Measurements from ENCODE around the gene ENO2. TPM values are rescaled to one million over a fixed set of nuclear protein-coding genes. Genes with fewer than 3 reads are reported as not detected.
"Not testable (repeated sequence)": the region's sequence is repeated elsewhere in the genome, so short reads cannot be mapped to it uniquely, and the experiment has no call there.

The ENO2 gene
- total and polyA plus RNA-seq, 11 donors: 4.6 to 30.9 (median 11.6) TPM

GRCh38 chr12:6871052-6871957, 43.1 kb upstream of the ENO2 start:
- DNase-seq (peak in 1 of 5 donors; percentile 35), ATAC-seq (no peak)
- H3K27me3 ChIP-seq: no peaks in the 10 kb centered on the region
- TF ChIP-seq CTCF (IDR thresholded peaks at IDR 0.05) (no peak), POLR2A (IDR thresholded peaks at IDR 0.05) (no peak)
- peak overlapping the region in 10 of 12 donors; percentile 49 to 93 (median 77) for H3K4me3 ChIP-seq
- H3K36me3 ChIP-seq: peaks cover 0 to 39% (median 26%) of the 10 kb centered on the region in 9 donors
- peaks cover 15 to 60% (median 47%) of the 10 kb centered on the region in 12 donors for H3K4me1 ChIP-seq
- peak overlapping the region in 8 of 12 donors; percentile 16 to 91 (median 84) for H3K27ac ChIP-seq
- intact Hi-C loops (cut with DNase I): loop anchor here in 3 of 10 donors (5.0 to 10.0 kb wide), 4 partner anchors 56 to 96 kb away; partner anchors contain the start of gene ATN1 (in 1 of the 3)
- 62 to 91% (median 77%) methylated on average over 11 to 12 of the region's 12 CpGs for WGBS, 4 donors
- H3K9me3 ChIP-seq: no peaks in the 10 kb centered on the region

GRCh38 chr12:6872073-6873048, 42.0 kb upstream of the ENO2 start:
- H3K27me3 ChIP-seq: no peaks in the 10 kb centered on the region
- ATAC-seq: peak; percentile 48 to 82 (median 67)
- H3K4me3 ChIP-seq: peak overlapping the region; percentile 49 to 93 (median 74)
- DNase-seq: peak; percentile 83 to 93 (median 88)
- intact Hi-C loops (cut with DNase I): loop anchor here in 5 of 10 donors (1.0 to 10.0 kb wide), 7 partner anchors 18 to 95 kb away; partner anchors contain the start of gene ATN1 (in 1 of the 5)
- WGBS, 4 donors: 0 to 2% (median 1%) methylated on average over 11 to 40 of the region's 40 CpGs
- H3K9me3 ChIP-seq: no peaks in the 10 kb centered on the region
- H3K27ac ChIP-seq: peak overlapping the region in 11 of 12 donors; percentile 78 to 91 (median 84)
- H3K4me1 ChIP-seq: peaks cover 15 to 53% (median 40%) of the 10 kb centered on the region in 12 donors
- TF ChIP-seq CTCF (IDR thresholded peaks at IDR 0.05) (peak; percentile 91 to 100 (median 97)), POLR2A (IDR thresholded peaks at IDR 0.05) (no peak)
- peaks cover 0 to 41% (median 26%) of the 10 kb centered on the region in 9 donors for H3K36me3 ChIP-seq

- intact Hi-C loops (cut with DNase I): loop anchor here in 5 of 10 donors (1.0 to 10.0 kb wide), 7 partner anchors 17 to 94 kb away; partner anchors contain the start of gene ATN1 (in 1 of the 5)
- no peaks in the 10 kb centered on the region for H3K27me3 ChIP-seq
- peak; percentile 98 to 99 (median 98) for DNase-seq
- H3K27ac ChIP-seq: peak within 1 kb of the TSS in 11 of 12 donors; percentile 78 to 91 (median 84)
- H3K9me3 ChIP-seq: no peaks in the 10 kb centered on the region
- H3K36me3 ChIP-seq: peaks cover 0 to 41% (median 26%) of the 10 kb centered on the region in 9 donors
- peak; percentile 87 to 94 (median 92) for ATAC-seq
- 1 to 4% (median 2%) methylated on average over 5 to 66 of the region's 66 CpGs for WGBS, 4 donors
- TF ChIP-seq POLR2A (IDR thresholded peaks at IDR 0.05) (peak; percentile 18 to 72), CTCF (IDR thresholded peaks at IDR 0.05) (peak in 1 of 12 donors; percentile 20)
- peaks cover 15 to 50% (median 38%) of the 10 kb centered on the region in 12 donors for H3K4me1 ChIP-seq
- H3K4me3 ChIP-seq: peak within 1 kb of the TSS; percentile 49 to 93 (median 74)
Measured at GRCh38 chr12:6873094-6874014, 41.0 kb upstream of the ENO2 start, which contains the start of gene SPSB2. Gene SPSB2, minus strand, starts transcription at chr12:6873303. Its CDS starts 402 bp downstream, at chr12:6872901.

GRCh38 chr12:6874015-6874368, 40.4 kb upstream of the ENO2 start:
- 57 to 67% (median 62%) methylated on average over 9 of the region's 9 CpGs for WGBS, 4 donors
- not testable (repeated sequence) for DNase-seq, H3K9me3 ChIP-seq, H3K27me3 ChIP-seq, ATAC-seq
- Histone ChIP-seq H3K4me1 (peaks cover 8 to 44% (median 32%) of the 10 kb centered on the region in 12 donors), H3K36me3 (peaks cover 0 to 38% (median 24%) of the 10 kb centered on the region in 9 donors), H3K27ac (peak overlapping the region in 11 of 12 donors; percentile 78 to 91 (median 84)), H3K4me3 (peak overlapping the region in 10 of 12 donors; percentile 57 to 93 (median 77))
- intact Hi-C loops (cut with DNase I): loop anchor here in 3 of 10 donors (5.0 to 10.0 kb wide), 4 partner anchors 53 to 93 kb away; partner anchors contain the start of gene ATN1 (in 1 of the 3)

GRCh38 chr12:6879824-6880223, 34.6 kb upstream of the ENO2 start:
- H3K27ac ChIP-seq, H3K9me3 ChIP-seq, DNase-seq, H3K27me3 ChIP-seq, H3K4me3 ChIP-seq, H3K4me1 ChIP-seq, ATAC-seq: not testable (repeated sequence)
- intact Hi-C loops (cut with DNase I): loop anchor here in 1 of 10 donors (10.0 kb wide), 1 partner anchor 85 kb away; no protein-coding TSS in a partner anchor
- peaks cover 0 to 27% (median 12%) of the 10 kb centered on the region in 9 donors for H3K36me3 ChIP-seq
- 91 to 95% (median 92%) methylated on average over 11 of the region's 11 CpGs for WGBS, 4 donors
